K562 (cell line): Measurements from ENCODE around the gene ATXN1. TPM values are rescaled to one million over a fixed set of nuclear protein-coding genes. Genes with fewer than 3 reads are reported as not detected.
A peak's percentile ranks its signal among the peaks of the same experiment; 100 is the strongest.

Experiments used
- BMI1 ChIP-seq: fragments of 150-350 bp; IDR thresholded peaks from 2 replicates; pipeline ENCODE4 v1.6.1; 2014; ENCODE audit warnings: low read length
- CBX8 ChIP-seq: fragments of 200-600 bp; sonication (generic); IDR thresholded peaks from 2 replicates; pipeline ENCODE4 v1.6.1; 2012; ENCODE audit warnings: borderline replicate concordance, mixed run types, low read depth, mild to moderate bottlenecking, moderate library complexity, mixed read lengths, low read length, control low read depth, inconsistent platforms; ENCODE audit not compliant: poor library complexity, severe bottlenecking; ENCODE audit errors: extremely low read depth
- CEBPZ ChIP-seq: fragments of 150-350 bp; IDR thresholded peaks from 2 replicates; pipeline ENCODE4 v1.6.1; 2014; ENCODE audit warnings: low read depth, mild to moderate bottlenecking, low read length, borderline replicate concordance
- CHD4 ChIP-seq: fragments of 200-600 bp; sonication (generic); IDR thresholded peaks from 3 replicates; pipeline ENCODE4 v1.6.1; 2012; ENCODE audit warnings: low read depth, mild to moderate bottlenecking, mixed read lengths, low read length, inconsistent platforms; ENCODE audit not compliant: insufficient read depth, insufficient replicate concordance, poor library complexity, severe bottlenecking
- DMBX1 ChIP-seq: fragments of 250-450 bp; sonication (Bioruptor Pico); IDR thresholded peaks from 2 replicates; pipeline ENCODE4 v1.8.0; 2022; ENCODE audit warnings: inconsistent platforms, mild to moderate bottlenecking, moderate library complexity, borderline replicate concordance
- ELF4 ChIP-seq: fragments of 450-650 bp; formaldehyde crosslinking; IDR thresholded peaks from 2 replicates; pipeline ENCODE4 v1.4.0; 2022; ENCODE audit warnings: missing genetic modification characterization
- FOXJ2 ChIP-seq: fragments of 200-800 bp; sonication (Bioruptor generic); IDR thresholded peaks from 2 replicates; pipeline ENCODE4 v1.6.1; 2016; ENCODE audit warnings: missing genetic modification characterization, missing compliant biosample characterization
- GATAD2A ChIP-seq: fragments of 450-650 bp; IDR thresholded peaks from 2 replicates; pipeline ENCODE4 v1.6.1; 2017
- MAFF ChIP-seq: IDR thresholded peaks from 2 replicates; pipeline ENCODE4 v1.6.1; 2012; ENCODE audit warnings: low read length, improper control_type of control experiment
- MXI1 ChIP-seq: IDR thresholded peaks from 2 replicates; pipeline ENCODE4 v1.6.1; 2011; ENCODE audit warnings: low read depth, mild to moderate bottlenecking, improper control_type of control experiment, low read length
- NCOA1 ChIP-seq: fragments of 450-650 bp; IDR thresholded peaks from 2 replicates; pipeline ENCODE4 v1.6.1; 2016; ENCODE audit warnings: low read depth
- POLR3A ChIP-seq: IDR thresholded peaks from 2 replicates; pipeline ENCODE4 v1.6.1; 2011; ENCODE audit warnings: borderline replicate concordance, mild to moderate bottlenecking, moderate library complexity; ENCODE audit not compliant: insufficient read length, insufficient read depth; ENCODE audit errors: extremely low read depth
- PPARD ChIP-seq: fragments of 250-450 bp; sonication (Bioruptor Pico); IDR thresholded peaks from 2 replicates; pipeline ENCODE4 v1.8.0; 2022; ENCODE audit warnings: inconsistent platforms, mild to moderate bottlenecking, moderate library complexity
- SMARCA5 ChIP-seq: fragments of 450-650 bp; IDR thresholded peaks from 2 replicates; pipeline ENCODE4 v1.6.1; 2016
- XRCC5 ChIP-seq: fragments of 200-400 bp; formaldehyde crosslinking; IDR thresholded peaks from 2 replicates; pipeline ENCODE4 v1.6.1; 2017; ENCODE audit warnings: low read depth, mild to moderate bottlenecking, low read length
- ZNF143 ChIP-seq: sonication (generic); formaldehyde crosslinking; IDR thresholded peaks from 2 replicates; pipeline ENCODE4 v1.9.0; 2022; ENCODE audit warnings: mild to moderate bottlenecking, missing genetic modification reagents
- ZNF239 ChIP-seq: fragments of 250-450 bp; sonication (Bioruptor Pico); IDR thresholded peaks from 2 replicates; pipeline ENCODE4 v1.4.0; 2020; ENCODE audit warnings: mild to moderate bottlenecking
- ZNF444 ChIP-seq: fragments of 250-450 bp; sonication (Bioruptor Pico); IDR thresholded peaks from 2 replicates; pipeline ENCODE4 v1.4.0; 2020; ENCODE audit warnings: mild to moderate bottlenecking, moderate library complexity
- ZNF668 ChIP-seq: fragments of 250-450 bp; sonication (Bioruptor Pico); IDR thresholded peaks from 2 replicates; pipeline ENCODE4 v1.8.0; 2022; ENCODE audit warnings: mild to moderate bottlenecking, inconsistent platforms
- ZNF766 ChIP-seq: fragments of 200-800 bp; sonication (Bioruptor generic); conservative IDR thresholded peaks from 2 replicates; pipeline ENCODE4 v1.6.1; 2016; ENCODE audit warnings: missing genetic modification characterization, missing compliant biosample characterization
- polyA plus RNA-seq, 8 experiments: library from polyadenylated mRNA; depleted of rRNA in 4 of 8; stranded (reverse) in 5 of 8; unstranded in 3 of 8; fragments of >200 nt; fragmentation: Nextera tagmentation in 2 of 8; fragmentation: Illumina TruSeq in 1 of 8; extraction: Ambion mirVana in 2 of 8; extraction: Trizol in 1 of 8; gene quantifications; 2 replicates each; pipeline versions ENCODE4 v1.2.1 to v1.2.3, GENCODE V29; 2011 to 2014; ENCODE audit warnings: inconsistent platforms in 1 of 8, missing spikeins in 1 of 8
- total RNA-seq, 7 experiments: library from RNA; depleted of rRNA in 6 of 7; stranded (reverse); fragments of >200 nt in 6 of 7; fragmentation: Illumina TruSeq in 2 of 7; extraction: Trizol in 2 of 7; gene quantifications; 2 replicates each; pipeline versions ENCODE4 v1.2.1 to v1.2.3, GENCODE V29; 2011 to 2021; ENCODE audit warnings: low replicate concordance in 1 of 7
- TF ChIP-seq, protein P1 (sequence below): fragments of 450-650 bp; IDR thresholded peaks from one replicate; pipeline ENCODE4 v1.6.1; 2018; ENCODE audit warnings: mild to moderate bottlenecking, moderate library complexity; ENCODE audit not compliant: partially characterized antibody
- TF ChIP-seq, protein P2 (sequence below): fragments of 250-450 bp; sonication (Bioruptor Pico); IDR thresholded peaks from 2 replicates; pipeline ENCODE4 v1.4.0; 2020; ENCODE audit warnings: mild to moderate bottlenecking

ATXN1 gene
- total and polyA plus RNA-seq, 9 of the 15 experiments (the other 6 are each of a cell fraction or from before 2014, with no cell fraction given) = under 0.01 to 1.2 (median 0.58) TPM

- TF ChIP-seq CBX8 (no peak), NCOA1 (peak; percentile 96), CHD4 (no peak), ELF4 (CRISPR knock-in tag) (peak; percentile 87), ZNF766 (CRISPR knock-in tag) (peak; percentile 91), ZNF668 (CRISPR knock-in tag) (peak; percentile 34; the same call in 1 of the 2 replicates), ZNF444 (no peak), CEBPZ (no peak), BMI1 (no peak), MXI1 (peak; percentile 65; the same call in 1 of the 2 replicates), XRCC5 (peak; percentile 50; the same call in 1 of the 2 replicates), MAFF (no peak), DMBX1 (peak; percentile 94), POLR3A (no peak), ZNF143 (CRISPR knock-in tag) (no peak), GATAD2A (peak; percentile 95), ZNF239 (CRISPR knock-in tag) (no peak), PPARD (CRISPR knock-in tag) (no peak), SMARCA5 (no peak), FOXJ2 (tag) (no peak)
- TF ChIP-seq, protein P1, sequence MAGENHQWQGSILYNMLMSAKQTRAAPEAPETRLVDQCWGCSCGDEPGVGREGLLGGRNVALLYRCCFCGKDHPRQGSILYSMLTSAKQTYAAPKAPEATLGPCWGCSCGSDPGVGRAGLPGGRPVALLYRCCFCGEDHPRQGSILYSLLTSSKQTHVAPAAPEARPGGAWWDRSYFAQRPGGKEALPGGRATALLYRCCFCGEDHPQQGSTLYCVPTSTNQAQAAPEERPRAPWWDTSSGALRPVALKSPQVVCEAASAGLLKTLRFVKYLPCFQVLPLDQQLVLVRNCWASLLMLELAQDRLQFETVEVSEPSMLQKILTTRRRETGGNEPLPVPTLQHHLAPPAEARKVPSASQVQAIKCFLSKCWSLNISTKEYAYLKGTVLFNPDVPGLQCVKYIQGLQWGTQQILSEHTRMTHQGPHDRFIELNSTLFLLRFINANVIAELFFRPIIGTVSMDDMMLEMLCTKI = no peak
- TF ChIP-seq, protein P2, sequence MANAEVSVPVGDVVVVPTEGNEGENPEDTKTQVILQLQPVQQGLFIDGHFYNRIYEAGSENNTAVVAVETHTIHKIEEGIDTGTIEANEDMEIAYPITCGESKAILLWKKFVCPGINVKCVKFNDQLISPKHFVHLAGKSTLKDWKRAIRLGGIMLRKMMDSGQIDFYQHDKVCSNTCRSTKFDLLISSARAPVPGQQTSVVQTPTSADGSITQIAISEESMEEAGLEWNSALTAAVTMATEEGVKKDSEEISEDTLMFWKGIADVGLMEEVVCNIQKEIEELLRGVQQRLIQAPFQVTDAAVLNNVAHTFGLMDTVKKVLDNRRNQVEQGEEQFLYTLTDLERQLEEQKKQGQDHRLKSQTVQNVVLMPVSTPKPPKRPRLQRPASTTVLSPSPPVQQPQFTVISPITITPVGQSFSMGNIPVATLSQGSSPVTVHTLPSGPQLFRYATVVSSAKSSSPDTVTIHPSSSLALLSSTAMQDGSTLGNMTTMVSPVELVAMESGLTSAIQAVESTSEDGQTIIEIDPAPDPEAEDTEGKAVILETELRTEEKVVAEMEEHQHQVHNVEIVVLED (CRISPR knock-in tag) = 0 out of 2 replicates have a peak, but pooled peaks have one; percentile 4
Observed at GRCh38 chr6:16270178-16270794, 491.0 kb downstream of the ATXN1 start (continued).
